Panc1 (cell line): ENCODE data around the gene COL26A1. TPM values are rescaled to one million over a fixed set of nuclear protein-coding genes. Genes with fewer than 3 reads are reported as not detected.

Experiments
- ATAC-seq: fragments of 200-7000 bp; cut with Tn5 transposase; 2 replicates; pipeline ENCODE4 v1.9.1; 2020; ENCODE audit warnings: mild to moderate bottlenecking, moderate library complexity
- BruUV-seq: library from RNA; stranded (reverse); fragments of 400-500 nt; replicated peaks from 2 replicates; lab custom pipeline; 2021; lab: Mats Ljungman, UMichigan
- CTCF ChIA-PET: fragments of 300-600 bp; sonication (Branson Sonifier 250); formaldehyde crosslinking; loops from one replicate; lab custom pipeline; 2022; ENCODE audit warnings: antibody characterized with exemption; lab: Charles Lee
- POLR2A ChIA-PET: fragments of 300-600 bp; sonication (Branson Sonifier 250); formaldehyde crosslinking; loops from one replicate; lab custom pipeline; 2022; ENCODE audit warnings: antibody characterized with exemption; lab: Charles Lee
- DNase-seq: peaks from one replicate; pipeline ENCODE4 v3.0.0-alpha.2; 2010; ENCODE audit warnings: low read depth, low spot score
- H3K27ac ChIP-seq: 2 replicates; pipeline ENCODE4 v1.5.1; 2011; ENCODE audit warnings: mild to moderate bottlenecking, low read length, inconsistent platforms
- H3K27me3 ChIP-seq: fragments of 200-500 bp; sonication (Bioruptor generic); 2 replicates; pipeline ENCODE4 v1.6.0; 2014; ENCODE audit warnings: low read length, inconsistent platforms; ENCODE audit not compliant: control insufficient read depth, insufficient read depth
- H3K36me3 ChIP-seq: fragments of 200-500 bp; sonication (Bioruptor generic); 2 replicates; pipeline ENCODE4 v1.5.1; 2014; ENCODE audit warnings: inconsistent platforms, mild to moderate bottlenecking, low read length, moderate library complexity; ENCODE audit not compliant: control insufficient read depth, insufficient read depth
- H3K4me1 ChIP-seq: 2 replicates; pipeline ENCODE4 v1.5.1; 2011; ENCODE audit warnings: inconsistent platforms, mild to moderate bottlenecking, low read length, moderate library complexity; ENCODE audit not compliant: control insufficient read depth, insufficient read depth
- H3K4me3 ChIP-seq, 2 experiments: 2 replicates each; pipeline ENCODE4 v1.5.1; 2011 to 2012; ENCODE audit warnings: low read depth in 2 of 2, low read length in 2 of 2, mild to moderate bottlenecking in 2 of 2, inconsistent platforms in 1 of 2, moderate library complexity in 1 of 2
- H3K9me3 ChIP-seq: fragments of 200-500 bp; sonication (Bioruptor generic); 2 replicates; pipeline ENCODE4 v1.5.1; 2014; ENCODE audit warnings: low read depth, mild to moderate bottlenecking, inconsistent platforms, low read length, moderate library complexity; ENCODE audit not compliant: control insufficient read depth, insufficient read depth
- POLR2AphosphoS5 ChIP-seq: IDR thresholded peaks from 2 replicates; pipeline ENCODE4 v1.6.1; 2012; ENCODE audit warnings: mild to moderate bottlenecking, low read depth, low read length, moderate library complexity
- REST ChIP-seq, 2 experiments: IDR thresholded peaks; 2 replicates each; pipeline ENCODE4 v1.6.1; 2011 to 2012; ENCODE audit warnings: low read depth in 2 of 2, control low read depth in 1 of 2, low read length in 1 of 2, mild to moderate bottlenecking in 1 of 2, moderate library complexity in 1 of 2; ENCODE audit not compliant: insufficient read depth in 1 of 2
- SIN3A ChIP-seq: IDR thresholded peaks from 2 replicates; pipeline ENCODE4 v1.6.1; 2012; ENCODE audit warnings: low read depth, mild to moderate bottlenecking, low read length, moderate library complexity, borderline replicate concordance; ENCODE audit not compliant: insufficient read depth
- TCF7L2 ChIP-seq: IDR thresholded peaks from 2 replicates; pipeline ENCODE4 v1.6.1; 2011; ENCODE audit warnings: mild to moderate bottlenecking, low read depth, low read length, inconsistent platforms
- in situ Hi-C: cut with HindIII; loops from 2 replicates; pipeline ENCODE4 v1.10.0; 2016; ENCODE audit warnings: low sequenced_read_pairs, low pct_unique_long_range_greater_than_20kb
- intact Hi-C: fragments of 100-400 bp; cut with micrococcal nuclease; formaldehyde crosslinking; loops from one replicate; pipeline ENCODE4 v1.10.0; 2022; ENCODE audit not compliant: unreplicated experiment
- total RNA-seq: library from RNA; stranded (reverse); gene quantifications from one replicate; pipeline ENCODE4 v1.2.1, GENCODE V29; 2021; ENCODE audit not compliant: unreplicated experiment
- TF ChIP-seq, protein P1 (sequence below): fragments of 450-650 bp; IDR thresholded peaks from 2 replicates; pipeline ENCODE4 v1.5.1; 2017; ENCODE audit warnings: mild to moderate bottlenecking

The COL26A1 gene
- total RNA-seq, 1 experiment from 2014 or later, result 25.8 TPM

GRCh38 chr7:101521430-101521925, 158.8 kb downstream of the COL26A1 start:
- POLR2A ChIA-PET, result no interaction called here
- in situ Hi-C loops, result no loop called here
- H3K4me1 ChIP-seq, result no peaks in the 10 kb centered on the region
- H3K9me3 ChIP-seq, result no peaks in the 10 kb centered on the region
- H3K36me3 ChIP-seq, result no peaks in the 10 kb centered on the region
- ATAC-seq (no peak), DNase-seq (no peak)
- no peaks in the 10 kb centered on the region for H3K27me3 ChIP-seq
- CTCF ChIA-PET, result no interaction called here
- TF ChIP-seq, protein P1, sequence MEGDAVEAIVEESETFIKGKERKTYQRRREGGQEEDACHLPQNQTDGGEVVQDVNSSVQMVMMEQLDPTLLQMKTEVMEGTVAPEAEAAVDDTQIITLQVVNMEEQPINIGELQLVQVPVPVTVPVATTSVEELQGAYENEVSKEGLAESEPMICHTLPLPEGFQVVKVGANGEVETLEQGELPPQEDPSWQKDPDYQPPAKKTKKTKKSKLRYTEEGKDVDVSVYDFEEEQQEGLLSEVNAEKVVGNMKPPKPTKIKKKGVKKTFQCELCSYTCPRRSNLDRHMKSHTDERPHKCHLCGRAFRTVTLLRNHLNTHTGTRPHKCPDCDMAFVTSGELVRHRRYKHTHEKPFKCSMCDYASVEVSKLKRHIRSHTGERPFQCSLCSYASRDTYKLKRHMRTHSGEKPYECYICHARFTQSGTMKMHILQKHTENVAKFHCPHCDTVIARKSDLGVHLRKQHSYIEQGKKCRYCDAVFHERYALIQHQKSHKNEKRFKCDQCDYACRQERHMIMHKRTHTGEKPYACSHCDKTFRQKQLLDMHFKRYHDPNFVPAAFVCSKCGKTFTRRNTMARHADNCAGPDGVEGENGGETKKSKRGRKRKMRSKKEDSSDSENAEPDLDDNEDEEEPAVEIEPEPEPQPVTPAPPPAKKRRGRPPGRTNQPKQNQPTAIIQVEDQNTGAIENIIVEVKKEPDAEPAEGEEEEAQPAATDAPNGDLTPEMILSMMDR, result no peak
- no peak for TF ChIP-seq POLR2AphosphoS5
- no peak for TF ChIP-seq TCF7L2
- no peak for TF ChIP-seq REST (IDR thresholded peaks at IDR 0.05; ENCODE audit: insufficient read depth in 1 of 2, low read depth in 2 of 2, low read length in 1 of 2)
- no peak for TF ChIP-seq SIN3A
- intact Hi-C loops, result no loop called here
- no peak overlapping the region for H3K4me3 ChIP-seq
- no TSS peak for BruUV-seq
- H3K27ac ChIP-seq, result no peak overlapping the region

DNA sequence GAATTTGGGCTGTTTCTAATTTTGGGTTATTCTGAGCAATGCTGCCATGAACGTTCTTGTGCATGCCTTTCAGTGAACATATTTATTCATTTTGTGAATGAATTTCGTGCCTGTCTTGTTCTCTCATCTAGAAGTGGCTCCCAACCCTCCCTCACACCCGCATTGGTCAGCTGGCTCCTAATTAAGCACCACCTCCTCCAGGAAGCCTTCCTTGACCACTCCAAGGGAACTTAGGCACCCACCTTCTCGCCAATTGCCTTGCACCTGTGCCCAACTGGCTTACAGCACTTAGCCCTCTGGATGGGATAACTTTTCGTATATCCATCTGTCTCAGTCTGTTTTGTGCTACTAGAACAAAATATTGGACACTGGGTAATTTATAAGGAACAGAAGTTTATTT, 159.3 kb downstream of the COL26A1 start:
- Histone ChIP-seq H3K27me3 (no peaks in the 10 kb centered on the region), H3K9me3 (no peaks in the 10 kb centered on the region), H3K4me1 (no peaks in the 10 kb centered on the region), H3K27ac (no peak overlapping the region), H3K4me3 (no peak overlapping the region), H3K36me3 (no peaks in the 10 kb centered on the region)
- CTCF ChIA-PET, result no interaction called here
- TF ChIP-seq REST (IDR thresholded peaks at IDR 0.05; ENCODE audit: insufficient read depth in 1 of 2, low read depth in 2 of 2, low read length in 1 of 2) (no peak), POLR2AphosphoS5 (no peak), TCF7L2 (no peak), SIN3A (no peak)
- TF ChIP-seq, protein P1, result no peak
- in situ Hi-C loops, result no loop called here
- DNase-seq (no peak), ATAC-seq (no peak)
- POLR2A ChIA-PET, result no interaction called here
- no TSS peak for BruUV-seq
- intact Hi-C loops, result no loop called here
